Upper lobe of left lung (tissue), 4 donors: ENCODE data around the gene FAXC.

ENCODE experiments used
- POLR2AphosphoS5 ChIP-seq, 2 donors: sonication (generic); formaldehyde crosslinking; IDR thresholded peaks; one replicate each; pipeline ENCODE4 v1.5.1; 2017; ENCODE audit warnings: antibody characterized with exemption in 2 of 2
- TF ChIP-seq, protein P1 (sequence below), 6 experiments: fragments of 450-650 bp in 4 of 6; fragments of 200-600 bp in 2 of 6; sonication (generic) in 2 of 6; IDR thresholded peaks; one replicate each; pipeline ENCODE4 v1.5.1; 2016 to 2019; ENCODE audit warnings: antibody characterized with exemption in 6 of 6

DNA sequence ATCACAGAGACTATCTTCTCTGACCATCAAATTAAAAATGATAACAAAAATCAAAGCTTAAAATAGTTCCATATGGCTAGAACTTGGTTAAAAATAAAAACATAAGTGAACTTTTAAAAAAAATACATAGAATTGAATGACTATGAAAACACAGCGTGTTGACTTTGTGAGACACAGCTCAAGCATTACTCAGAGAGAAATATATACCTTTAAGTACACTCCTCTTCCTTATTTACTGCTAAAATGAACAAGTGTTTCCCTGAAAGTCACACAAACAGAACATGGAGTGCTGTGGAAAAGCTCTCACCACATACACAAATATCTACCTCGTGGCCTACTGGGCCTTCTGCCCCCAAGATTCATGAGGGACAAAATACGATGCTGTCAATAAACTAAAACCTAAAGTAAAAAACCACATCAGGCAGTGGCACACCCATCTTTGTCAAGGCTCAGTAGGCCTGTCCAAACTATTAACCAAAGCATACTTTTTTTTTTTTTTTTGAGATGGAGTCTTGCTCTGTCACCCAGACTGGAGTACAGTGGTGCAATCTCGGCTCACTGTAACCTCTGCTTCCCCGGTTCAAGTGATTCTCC lies 7.5 kb downstream of the FAXC start:
- TF ChIP-seq, protein P1, sequence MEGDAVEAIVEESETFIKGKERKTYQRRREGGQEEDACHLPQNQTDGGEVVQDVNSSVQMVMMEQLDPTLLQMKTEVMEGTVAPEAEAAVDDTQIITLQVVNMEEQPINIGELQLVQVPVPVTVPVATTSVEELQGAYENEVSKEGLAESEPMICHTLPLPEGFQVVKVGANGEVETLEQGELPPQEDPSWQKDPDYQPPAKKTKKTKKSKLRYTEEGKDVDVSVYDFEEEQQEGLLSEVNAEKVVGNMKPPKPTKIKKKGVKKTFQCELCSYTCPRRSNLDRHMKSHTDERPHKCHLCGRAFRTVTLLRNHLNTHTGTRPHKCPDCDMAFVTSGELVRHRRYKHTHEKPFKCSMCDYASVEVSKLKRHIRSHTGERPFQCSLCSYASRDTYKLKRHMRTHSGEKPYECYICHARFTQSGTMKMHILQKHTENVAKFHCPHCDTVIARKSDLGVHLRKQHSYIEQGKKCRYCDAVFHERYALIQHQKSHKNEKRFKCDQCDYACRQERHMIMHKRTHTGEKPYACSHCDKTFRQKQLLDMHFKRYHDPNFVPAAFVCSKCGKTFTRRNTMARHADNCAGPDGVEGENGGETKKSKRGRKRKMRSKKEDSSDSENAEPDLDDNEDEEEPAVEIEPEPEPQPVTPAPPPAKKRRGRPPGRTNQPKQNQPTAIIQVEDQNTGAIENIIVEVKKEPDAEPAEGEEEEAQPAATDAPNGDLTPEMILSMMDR (IDR thresholded peaks at IDR 0.05), result no peak
- no peak for TF ChIP-seq POLR2AphosphoS5 (IDR thresholded peaks at IDR 0.05)
